ENCODE results near the gene PCDHGC5. TPM values are rescaled to one million over a fixed set of nuclear protein-coding genes. Genes with fewer than 3 reads are reported as not detected.

The PCDHGC5 gene
- total and polyA plus RNA-seq, 7 donors: 0.08 to 1.2 (median 0.65) TPM; not detected in 1

- Histone ChIP-seq H3K4me1 (no peaks in the 10 kb centered on the region), H3K27ac (no peak overlapping the region), H3K4me3 (no peak overlapping the region), H3K36me3 (ENCODE audit: insufficient read depth in 1 of 2, low read depth in 1 of 2) (peaks cover 0 to 20% of the 10 kb centered on the region in 2 donors), H3K9me3 (no peaks in the 10 kb centered on the region), H3K27me3 (ENCODE audit: insufficient read depth in 3 of 3, low read length in 2 of 3) (peaks cover 0 to 5% (median 0%) of the 10 kb centered on the region in 3 donors)
- DNase-seq (no peak), ATAC-seq (no peak)
- intact Hi-C loops (cut with DNase I): no loop called here
- TF ChIP-seq, protein P1, sequence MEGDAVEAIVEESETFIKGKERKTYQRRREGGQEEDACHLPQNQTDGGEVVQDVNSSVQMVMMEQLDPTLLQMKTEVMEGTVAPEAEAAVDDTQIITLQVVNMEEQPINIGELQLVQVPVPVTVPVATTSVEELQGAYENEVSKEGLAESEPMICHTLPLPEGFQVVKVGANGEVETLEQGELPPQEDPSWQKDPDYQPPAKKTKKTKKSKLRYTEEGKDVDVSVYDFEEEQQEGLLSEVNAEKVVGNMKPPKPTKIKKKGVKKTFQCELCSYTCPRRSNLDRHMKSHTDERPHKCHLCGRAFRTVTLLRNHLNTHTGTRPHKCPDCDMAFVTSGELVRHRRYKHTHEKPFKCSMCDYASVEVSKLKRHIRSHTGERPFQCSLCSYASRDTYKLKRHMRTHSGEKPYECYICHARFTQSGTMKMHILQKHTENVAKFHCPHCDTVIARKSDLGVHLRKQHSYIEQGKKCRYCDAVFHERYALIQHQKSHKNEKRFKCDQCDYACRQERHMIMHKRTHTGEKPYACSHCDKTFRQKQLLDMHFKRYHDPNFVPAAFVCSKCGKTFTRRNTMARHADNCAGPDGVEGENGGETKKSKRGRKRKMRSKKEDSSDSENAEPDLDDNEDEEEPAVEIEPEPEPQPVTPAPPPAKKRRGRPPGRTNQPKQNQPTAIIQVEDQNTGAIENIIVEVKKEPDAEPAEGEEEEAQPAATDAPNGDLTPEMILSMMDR (IDR thresholded peaks at IDR 0.05): no peak
- WGBS, 3 donors: 79 to 83% (median 81%) methylated on average over 58 to 66 of the region's 66 CpGs
These were observed 2.7 kb downstream of the PCDHGC5 start for GRCh38 chr5:141491323-141492167.

DNA sequence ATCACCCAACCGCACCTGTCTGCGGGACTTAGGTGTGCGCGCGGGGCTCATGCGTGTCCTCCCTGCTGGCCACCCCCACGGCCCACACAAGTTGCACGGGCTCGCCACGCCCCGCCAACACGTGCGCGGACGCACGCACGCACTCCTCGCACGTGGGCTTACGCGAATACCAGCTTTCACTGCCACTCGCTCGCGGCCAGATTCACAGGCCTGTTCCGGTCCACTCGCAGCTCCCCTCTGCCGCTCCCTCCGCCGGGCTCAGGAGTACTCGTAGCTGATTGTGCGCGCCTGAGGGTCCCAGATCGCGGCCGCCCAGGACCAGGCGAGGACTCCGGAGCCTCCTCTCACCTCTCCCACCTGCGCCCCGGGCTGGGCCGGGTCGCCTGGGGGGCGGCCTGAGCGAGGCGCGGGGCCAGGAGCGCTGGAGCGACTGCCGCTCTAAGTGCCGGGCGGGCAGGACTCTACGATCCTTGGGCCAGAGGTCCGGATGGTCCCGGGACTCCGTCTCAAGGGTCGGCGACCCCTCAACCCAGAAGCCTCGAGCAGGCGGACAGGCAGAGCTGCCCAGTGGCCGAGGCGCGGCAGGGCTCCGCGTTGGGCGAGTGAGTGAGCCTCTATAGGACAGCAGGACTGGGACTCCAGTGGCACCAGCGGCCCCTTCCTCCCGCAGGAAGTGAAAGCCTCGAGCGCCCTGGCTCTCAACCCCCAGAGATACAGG is 3.4 kb downstream of the PCDHGC5 start:
- Histone ChIP-seq H3K4me1 (no peaks in the 10 kb centered on the region), H3K36me3 (ENCODE audit: insufficient read depth in 1 of 2, low read depth in 1 of 2) (peaks cover 0 to 20% of the 10 kb centered on the region in 2 donors)
- no peak for DNase-seq

GRCh38 chr5:141493500-141494422 is 4.9 kb downstream of the PCDHGC5 start:
- ATAC-seq (no peak), DNase-seq (no peak)
- intact Hi-C loops (cut with DNase I): no loop called here
- WGBS, 3 donors: 55 to 78% (median 56%) methylated on average over 10 of the region's 10 CpGs
- Histone ChIP-seq H3K9me3 (no peaks in the 10 kb centered on the region), H3K27me3 (ENCODE audit: insufficient read depth in 3 of 3, low read length in 2 of 3) (peaks cover 0 to 5% (median 0%) of the 10 kb centered on the region in 3 donors), H3K36me3 (ENCODE audit: insufficient read depth in 1 of 2, low read depth in 1 of 2) (peaks cover 0 to 20% of the 10 kb centered on the region in 2 donors), H3K27ac (no peak overlapping the region), H3K4me1 (no peaks in the 10 kb centered on the region), H3K4me3 (no peak overlapping the region)
- TF ChIP-seq, protein P1 (IDR thresholded peaks at IDR 0.05): no peak

More for the DNA sequence above, 3.4 kb downstream of the PCDHGC5 start:
- intact Hi-C loops (cut with DNase I): no loop called here
- Histone ChIP-seq H3K9me3 (no peaks in the 10 kb centered on the region), H3K4me3 (no peak overlapping the region), H3K27ac (no peak overlapping the region), H3K27me3 (ENCODE audit: insufficient read depth in 3 of 3, low read length in 2 of 3) (peaks cover 0 to 5% (median 0%) of the 10 kb centered on the region in 3 donors)
- TF ChIP-seq, protein P1 (IDR thresholded peaks at IDR 0.05): no peak
- ATAC-seq: peak in 1 of 4 donors; percentile 3
- WGBS, 3 donors: 79 to 82% (median 82%) methylated on average over 67 to 68 of the region's 68 CpGs

DNA sequence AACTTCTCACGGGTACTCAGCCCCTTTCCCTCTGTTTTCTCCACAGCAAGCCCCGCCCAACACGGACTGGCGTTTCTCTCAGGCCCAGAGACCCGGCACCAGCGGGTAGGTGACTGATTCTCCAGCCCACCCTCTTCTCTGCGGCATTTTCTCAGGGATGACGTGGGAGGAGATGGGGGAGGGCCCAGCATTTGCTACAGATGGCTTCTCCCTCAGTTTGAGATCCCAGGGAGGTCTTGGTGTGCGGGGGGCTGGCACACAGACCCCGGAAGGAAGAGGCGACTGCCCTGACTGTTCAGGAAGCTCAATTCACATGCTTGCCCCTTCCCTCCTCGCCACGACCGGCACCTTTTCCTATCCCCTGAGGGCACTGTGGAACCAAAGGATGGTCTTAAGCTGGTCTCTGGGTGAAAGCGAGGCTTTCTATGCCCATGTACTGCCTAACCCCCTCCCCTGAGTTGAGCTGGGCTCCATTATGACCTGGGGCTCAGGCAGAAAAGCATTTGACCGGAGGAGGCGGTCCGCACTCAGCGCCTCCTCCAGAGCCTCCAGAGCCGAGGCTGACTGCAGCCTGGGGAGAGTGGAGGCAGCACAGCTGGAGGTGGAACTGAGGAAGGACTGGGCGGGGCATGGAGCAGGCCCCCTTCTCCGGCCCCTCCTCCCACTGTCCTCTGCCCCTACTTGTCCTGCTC is 6.0 kb downstream of the PCDHGC5 start:
- Histone ChIP-seq H3K27ac (no peak overlapping the region), H3K9me3 (no peaks in the 10 kb centered on the region), H3K4me3 (no peak overlapping the region), H3K36me3 (ENCODE audit: insufficient read depth in 1 of 2, low read depth in 1 of 2) (peaks cover 0 to 15% of the 10 kb centered on the region in 2 donors), H3K4me1 (no peaks in the 10 kb centered on the region), H3K27me3 (ENCODE audit: insufficient read depth in 3 of 3, low read length in 2 of 3) (peaks cover 0 to 5% (median 0%) of the 10 kb centered on the region in 3 donors)
- intact Hi-C loops (cut with DNase I): no loop called here
- TF ChIP-seq, protein P1 (IDR thresholded peaks at IDR 0.05): no peak
- no peak for ATAC-seq
- WGBS, 3 donors: 58 to 70% (median 64%) methylated on average over 20 to 22 of the region's 22 CpGs
- DNase-seq: no peak

All from psoas muscle (tissue), 8 donors.